Glutamatergic neuron (in vitro differentiated cells): ENCODE measurements around the gene PRCC. TPM values are rescaled to one million over a fixed set of nuclear protein-coding genes. Genes with fewer than 3 reads are reported as not detected.

Source experiments
- DNase-seq: peaks from one replicate; pipeline ENCODE4 v3.0.0; 2022
- H3K27ac Mint-ChIP-seq: one replicate; pipeline ENCODE4 v1.8.0; 2020; ENCODE audit warnings: mild to moderate bottlenecking, mixed read lengths, inconsistent platforms; ENCODE audit not compliant: unreplicated experiment
- H3K27me3 Mint-ChIP-seq: one replicate; pipeline ENCODE4 v1.8.0; 2020; ENCODE audit warnings: mild to moderate bottlenecking, moderate library complexity, mixed read lengths, inconsistent platforms; ENCODE audit not compliant: unreplicated experiment
- H3K36me3 Mint-ChIP-seq: one replicate; pipeline ENCODE4 v1.8.0; 2020; ENCODE audit warnings: mild to moderate bottlenecking, mixed read lengths, inconsistent platforms; ENCODE audit not compliant: unreplicated experiment
- H3K4me1 Mint-ChIP-seq: one replicate; pipeline ENCODE4 v1.8.0; 2020; ENCODE audit warnings: mild to moderate bottlenecking, low read depth, mixed read lengths, inconsistent platforms; ENCODE audit not compliant: unreplicated experiment
- H3K4me3 Mint-ChIP-seq: one replicate; pipeline ENCODE4 v1.8.0; 2020; ENCODE audit warnings: mild to moderate bottlenecking, mixed read lengths, inconsistent platforms; ENCODE audit not compliant: unreplicated experiment
- H3K9me3 Mint-ChIP-seq: one replicate; pipeline ENCODE4 v1.8.0; 2020; ENCODE audit warnings: mild to moderate bottlenecking, moderate library complexity, mixed read lengths, inconsistent platforms; ENCODE audit not compliant: unreplicated experiment
- total RNA-seq: library from RNA; stranded (reverse); fragmentation: NEBNext Ultra II Directional; extraction: Animal tissue kit (Norgen Biotek cat#: 25700); gene quantifications from one replicate; pipeline ENCODE4 v1.2.1, GENCODE V29; 2021; ENCODE audit not compliant: unreplicated experiment
- TF ChIP-seq, protein P1 (sequence below): fragments of 200-600 bp; sonication (generic); IDR thresholded peaks from one replicate; pipeline ENCODE4 v1.5.0; 2021; ENCODE audit not compliant: partially characterized antibody, unreplicated experiment

The PRCC gene
- total RNA-seq, 1 donor from 2014 or later: 88.8 TPM

- Mint-ChIP-seq H3K27me3 (peaks cover 16% of the 10 kb centered on the region), H3K4me1 (peaks cover 11% of the 10 kb centered on the region), H3K36me3 (peaks cover 2% of the 10 kb centered on the region), H3K9me3 (peaks cover 2% of the 10 kb centered on the region), H3K4me3 (no peak overlapping the region), H3K27ac (no peak overlapping the region)
- no peak for DNase-seq
- TF ChIP-seq, protein P1, sequence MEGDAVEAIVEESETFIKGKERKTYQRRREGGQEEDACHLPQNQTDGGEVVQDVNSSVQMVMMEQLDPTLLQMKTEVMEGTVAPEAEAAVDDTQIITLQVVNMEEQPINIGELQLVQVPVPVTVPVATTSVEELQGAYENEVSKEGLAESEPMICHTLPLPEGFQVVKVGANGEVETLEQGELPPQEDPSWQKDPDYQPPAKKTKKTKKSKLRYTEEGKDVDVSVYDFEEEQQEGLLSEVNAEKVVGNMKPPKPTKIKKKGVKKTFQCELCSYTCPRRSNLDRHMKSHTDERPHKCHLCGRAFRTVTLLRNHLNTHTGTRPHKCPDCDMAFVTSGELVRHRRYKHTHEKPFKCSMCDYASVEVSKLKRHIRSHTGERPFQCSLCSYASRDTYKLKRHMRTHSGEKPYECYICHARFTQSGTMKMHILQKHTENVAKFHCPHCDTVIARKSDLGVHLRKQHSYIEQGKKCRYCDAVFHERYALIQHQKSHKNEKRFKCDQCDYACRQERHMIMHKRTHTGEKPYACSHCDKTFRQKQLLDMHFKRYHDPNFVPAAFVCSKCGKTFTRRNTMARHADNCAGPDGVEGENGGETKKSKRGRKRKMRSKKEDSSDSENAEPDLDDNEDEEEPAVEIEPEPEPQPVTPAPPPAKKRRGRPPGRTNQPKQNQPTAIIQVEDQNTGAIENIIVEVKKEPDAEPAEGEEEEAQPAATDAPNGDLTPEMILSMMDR: no peak
Observed at GRCh38 chr1:156806512-156807440, 39.4 kb downstream of the PRCC start.

- DNase-seq: no peak
- no peak overlapping the region for H3K27ac Mint-ChIP-seq
- TF ChIP-seq, protein P1: no peak
Observed at GRCh38 chr1:156807627-156808026, 40.3 kb downstream of the PRCC start.

DNA sequence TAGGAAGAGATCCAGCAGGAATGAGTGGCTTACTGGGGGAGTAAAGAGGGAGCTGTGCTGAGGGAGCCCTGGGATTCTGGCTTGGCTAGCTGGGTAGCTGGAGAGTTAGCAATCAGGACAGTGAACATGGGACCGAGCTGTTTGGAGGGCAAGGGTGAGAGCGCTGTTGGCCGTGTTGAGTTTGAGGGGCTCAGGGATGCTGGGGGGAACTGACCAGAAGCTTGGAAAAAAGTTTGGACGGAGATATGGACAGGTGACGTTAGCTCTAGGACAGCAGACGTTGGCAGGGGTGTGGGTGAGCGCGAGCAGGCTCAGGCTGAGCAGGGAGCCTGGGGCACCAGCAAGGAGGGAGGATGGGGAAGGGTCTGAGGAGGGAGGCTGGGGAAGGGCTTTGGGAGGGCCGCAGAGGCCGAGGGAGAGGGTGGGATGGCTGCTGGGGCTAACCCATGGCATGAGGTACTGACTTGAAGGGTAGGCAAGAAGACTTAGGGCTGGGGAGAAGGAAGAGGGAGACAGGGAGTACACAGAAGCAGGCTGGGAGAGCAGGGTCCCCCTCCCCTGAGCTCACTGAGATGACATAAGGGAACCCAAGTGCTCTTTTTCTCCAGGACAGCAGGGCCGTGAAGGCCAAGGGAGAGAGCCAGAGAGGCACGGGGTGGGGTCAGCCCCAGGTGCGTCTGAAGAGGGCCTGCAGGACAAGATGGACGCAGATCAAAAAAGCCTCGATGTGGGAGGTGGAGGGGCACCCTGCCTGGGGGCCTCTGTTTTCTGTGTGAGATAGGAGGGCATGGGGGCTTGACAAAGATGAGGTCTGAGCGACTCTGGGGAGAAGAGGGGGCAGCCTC, 41.1 kb downstream of the PRCC start:
- no peak overlapping the region for H3K4me3 Mint-ChIP-seq
- H3K27me3 Mint-ChIP-seq: peaks cover 25% of the 10 kb centered on the region
- TF ChIP-seq, protein P1: no peak
- H3K4me1 Mint-ChIP-seq: peaks cover 9% of the 10 kb centered on the region
- peaks cover 5% of the 10 kb centered on the region for H3K36me3 Mint-ChIP-seq
- no peak overlapping the region for H3K27ac Mint-ChIP-seq
- H3K9me3 Mint-ChIP-seq: peaks cover 6% of the 10 kb centered on the region
- no peak for DNase-seq

More at GRCh38 chr1:156807627-156808026, 40.3 kb downstream of the PRCC start:
- H3K4me1 Mint-ChIP-seq: peaks cover 11% of the 10 kb centered on the region
- H3K9me3 Mint-ChIP-seq: peaks cover 6% of the 10 kb centered on the region
- peaks cover 5% of the 10 kb centered on the region for H3K36me3 Mint-ChIP-seq
- H3K4me3 Mint-ChIP-seq: no peak overlapping the region
- peaks cover 24% of the 10 kb centered on the region for H3K27me3 Mint-ChIP-seq

DNA sequence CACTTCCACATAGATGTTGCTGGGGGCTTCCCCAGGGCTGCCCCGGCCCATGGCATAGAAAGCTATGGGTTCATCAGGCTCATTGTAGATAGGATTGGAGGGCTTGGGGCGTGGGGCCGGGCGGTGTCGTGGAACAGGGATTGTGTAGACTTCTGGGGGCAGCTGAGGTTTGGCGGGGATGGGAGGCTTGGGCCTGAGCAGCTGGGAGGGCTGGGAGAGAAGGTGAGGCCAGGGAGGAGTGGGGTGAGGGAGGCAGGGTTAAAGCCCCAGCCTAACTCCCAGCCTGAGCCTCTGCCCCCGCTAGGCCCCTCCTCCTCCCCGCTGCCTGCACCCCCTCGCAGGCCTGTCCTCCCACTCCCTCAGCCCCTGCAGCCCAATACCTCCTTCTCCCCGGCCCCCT, 41.9 kb downstream of the PRCC start:
- Mint-ChIP-seq H3K4me1 (peaks cover 4% of the 10 kb centered on the region), H3K27me3 (peaks cover 23% of the 10 kb centered on the region), H3K9me3 (peaks cover 6% of the 10 kb centered on the region), H3K4me3 (no peak overlapping the region), H3K36me3 (peaks cover 5% of the 10 kb centered on the region), H3K27ac (no peak overlapping the region)
- no peak for DNase-seq
- TF ChIP-seq, protein P1: no peak
